HG02642 (cell line): Measurements from ENCODE around the gene NAXD.
A peak's percentile ranks its signal among the peaks of the same experiment; 100 is the strongest.
"Not testable (repeated sequence)": the region's sequence is repeated elsewhere in the genome, so short reads cannot be mapped to it uniquely, and the experiment has no call there.

Source experiments
- ATAC-seq: cut with Tn5 transposase; IDR thresholded peaks from one replicate; pipeline ENCODE4 v1.9.1; 2021; ENCODE audit warnings: mild to moderate bottlenecking; ENCODE audit not compliant: unreplicated experiment, poor library complexity

NAXD gene

DNA sequence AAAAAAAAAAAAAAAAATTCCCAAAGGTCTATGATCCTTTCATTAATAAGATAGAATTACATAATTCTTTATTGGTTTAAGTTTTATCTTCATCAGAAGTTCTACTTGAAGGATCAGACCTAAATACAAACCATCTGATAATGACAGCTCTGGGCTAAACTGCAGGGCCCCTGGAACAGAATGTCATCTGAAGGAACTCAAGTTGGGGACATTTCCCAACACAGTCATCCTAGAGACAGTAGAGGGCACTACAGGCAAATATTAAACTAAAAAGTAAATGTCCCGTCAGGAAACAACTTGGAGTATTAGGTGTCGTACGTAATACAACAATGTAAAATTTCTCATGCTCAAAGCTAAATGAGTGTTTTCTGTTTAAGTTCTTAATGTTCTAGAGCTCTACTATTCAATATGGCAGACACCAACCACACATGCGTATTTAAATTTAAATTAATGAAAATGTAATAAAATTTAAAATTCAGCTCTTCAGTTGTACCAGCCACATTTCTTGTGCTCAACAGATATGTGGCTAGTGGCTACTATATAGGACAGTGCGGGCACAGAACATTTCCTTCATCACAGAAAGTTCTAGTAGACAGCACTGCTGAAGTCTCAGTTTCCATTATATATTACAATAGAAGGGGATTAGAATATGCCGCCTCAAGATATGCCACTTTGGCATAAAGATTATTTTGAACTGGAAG is 21.8 kb upstream of the NAXD start:
- peak; percentile 67 for ATAC-seq

DNA sequence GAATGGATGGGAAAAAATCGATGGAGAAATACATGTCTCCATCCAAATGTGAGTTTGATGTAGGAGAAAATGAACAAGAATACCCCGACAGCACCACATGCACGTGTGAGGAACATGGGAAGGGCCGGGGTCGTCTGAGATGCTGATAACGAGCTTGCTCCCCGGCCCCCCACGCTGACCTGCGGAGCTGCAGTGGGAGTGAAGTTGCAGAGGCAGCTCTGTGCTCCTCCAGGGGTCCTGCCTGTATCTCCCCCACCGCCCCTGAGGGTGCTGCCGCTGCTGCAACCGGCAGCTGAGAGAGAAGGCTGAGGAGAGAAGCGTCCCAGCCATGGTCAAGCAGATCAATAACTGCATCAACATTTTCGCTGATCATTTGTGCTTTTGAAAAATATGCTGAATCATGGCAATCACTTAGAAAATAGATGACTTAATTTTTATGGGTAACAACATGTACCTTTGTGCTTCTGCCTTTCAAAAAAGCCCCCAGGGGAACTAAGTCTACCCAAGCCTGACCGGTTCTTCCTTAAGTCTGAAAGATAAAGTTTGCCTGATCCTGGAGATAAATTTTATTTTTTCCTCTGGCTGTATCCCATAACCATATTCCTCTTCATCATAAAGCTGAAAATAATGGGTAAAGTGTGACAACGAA is 18.2 kb upstream of the NAXD start:
- no peak for ATAC-seq

DNA sequence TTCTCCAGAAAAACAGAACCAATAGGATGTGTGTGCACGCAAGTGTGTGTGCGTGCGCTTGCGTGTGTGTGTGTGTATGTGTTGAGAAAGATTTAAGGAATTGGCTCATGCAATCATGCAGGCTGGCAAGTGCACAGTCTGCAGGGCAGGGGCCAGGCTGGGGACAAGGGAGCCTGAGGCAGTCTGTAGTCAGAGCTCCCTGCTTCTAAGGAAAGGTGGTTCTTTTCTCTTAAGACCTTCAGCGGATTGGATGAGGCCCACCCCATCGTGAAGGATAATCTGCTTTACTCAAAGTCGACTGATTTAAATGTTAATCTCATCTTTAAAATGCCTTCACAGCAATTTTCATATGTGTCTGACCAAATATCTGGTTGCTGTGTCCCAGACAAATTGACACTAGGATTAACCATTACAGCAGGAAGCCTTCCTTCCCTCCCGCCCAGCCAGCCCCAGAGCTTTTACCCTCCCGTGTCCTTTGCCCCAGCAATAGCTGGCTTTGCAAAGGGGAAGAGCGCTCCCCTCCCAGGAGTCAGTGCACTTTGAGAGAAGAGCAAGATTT is 15.0 kb upstream of the NAXD start:
- ATAC-seq, result no peak

DNA sequence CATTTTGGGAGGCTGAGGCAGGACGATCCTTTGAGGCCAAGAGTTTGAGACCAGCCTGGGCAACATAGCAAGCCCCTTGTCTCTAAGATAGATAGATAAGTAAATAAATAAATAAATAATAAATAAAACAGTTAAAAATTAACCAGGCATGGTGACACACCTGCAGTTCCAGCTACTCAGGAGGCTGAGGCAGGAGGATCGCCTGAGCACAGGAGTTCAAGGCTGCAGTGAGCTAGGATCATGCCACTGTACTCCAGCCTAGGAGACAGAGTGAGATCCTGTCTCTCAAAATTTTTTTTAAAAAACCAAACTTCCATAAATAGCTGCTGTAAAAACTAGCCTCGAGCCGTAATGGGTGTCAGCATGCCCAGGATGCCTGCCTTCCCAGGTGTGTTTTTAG is 14.4 kb upstream of the NAXD start:
- ATAC-seq, result no peak

DNA sequence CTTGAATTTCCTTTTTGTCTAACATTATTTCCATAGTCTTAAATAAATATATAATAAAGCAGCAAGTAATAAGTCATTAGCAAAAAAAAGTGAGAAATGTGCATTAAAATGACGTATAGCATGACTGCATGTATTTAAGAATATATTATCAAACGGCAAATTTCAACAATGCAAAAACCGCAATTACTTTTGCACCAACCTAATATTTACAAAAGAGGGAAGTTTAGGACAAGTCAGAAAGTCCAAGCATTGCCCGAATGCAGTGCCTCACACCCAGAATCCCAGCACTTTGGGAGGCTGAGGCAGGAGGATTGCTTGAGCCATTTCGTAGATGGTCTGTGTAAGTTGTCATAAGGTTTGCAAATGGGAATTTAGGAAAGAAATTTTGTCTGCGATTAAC is 10.2 kb upstream of the NAXD start:
- no peak for ATAC-seq

DNA sequence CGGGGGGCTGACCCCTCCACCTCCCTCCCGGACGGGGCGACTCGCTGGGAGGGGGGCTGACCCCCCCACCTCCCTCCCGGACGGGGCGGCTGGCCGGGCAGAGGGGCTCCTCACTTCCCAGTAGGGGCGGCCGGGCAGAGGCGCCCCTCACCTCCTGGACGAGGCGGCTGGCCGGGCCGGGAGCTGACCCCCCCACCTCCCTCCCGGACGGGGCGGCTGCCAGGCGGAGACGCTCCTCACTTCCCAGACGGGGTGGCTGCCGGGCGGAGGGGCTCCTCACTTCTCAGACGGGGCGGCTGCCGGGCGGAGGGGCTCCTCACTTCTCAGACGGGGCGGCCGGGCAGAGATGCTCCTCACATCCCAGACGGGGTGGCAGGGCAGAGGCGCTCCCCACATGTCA is 9.1 kb upstream of the NAXD start:
- not testable (repeated sequence) for ATAC-seq

DNA sequence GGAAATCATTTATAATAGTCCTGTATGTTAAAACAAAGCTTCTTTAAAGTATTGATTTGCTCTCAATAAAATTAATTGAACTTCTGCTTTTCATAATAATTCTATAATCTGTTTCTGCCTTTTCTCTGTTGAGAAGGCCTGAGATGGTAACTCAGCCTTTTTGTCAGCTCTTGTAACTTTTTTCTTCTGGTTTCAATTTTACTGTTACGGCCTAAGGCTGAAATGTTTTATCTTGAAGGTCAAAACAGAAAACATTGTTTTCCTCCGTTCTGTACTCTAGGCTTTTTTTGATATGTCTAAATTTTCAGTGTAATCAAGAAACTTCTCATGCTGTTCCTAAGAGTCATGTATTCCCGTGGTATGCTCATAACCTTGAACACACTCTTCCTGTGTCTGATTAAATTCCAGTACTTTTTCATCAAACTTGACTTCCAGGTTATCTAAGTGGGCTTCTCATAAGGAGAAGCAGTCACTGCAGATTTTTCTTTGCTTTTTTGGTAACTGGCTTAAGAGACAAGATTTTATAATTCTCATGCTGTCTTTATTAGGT is 7.6 kb upstream of the NAXD start:
- no peak for ATAC-seq

DNA sequence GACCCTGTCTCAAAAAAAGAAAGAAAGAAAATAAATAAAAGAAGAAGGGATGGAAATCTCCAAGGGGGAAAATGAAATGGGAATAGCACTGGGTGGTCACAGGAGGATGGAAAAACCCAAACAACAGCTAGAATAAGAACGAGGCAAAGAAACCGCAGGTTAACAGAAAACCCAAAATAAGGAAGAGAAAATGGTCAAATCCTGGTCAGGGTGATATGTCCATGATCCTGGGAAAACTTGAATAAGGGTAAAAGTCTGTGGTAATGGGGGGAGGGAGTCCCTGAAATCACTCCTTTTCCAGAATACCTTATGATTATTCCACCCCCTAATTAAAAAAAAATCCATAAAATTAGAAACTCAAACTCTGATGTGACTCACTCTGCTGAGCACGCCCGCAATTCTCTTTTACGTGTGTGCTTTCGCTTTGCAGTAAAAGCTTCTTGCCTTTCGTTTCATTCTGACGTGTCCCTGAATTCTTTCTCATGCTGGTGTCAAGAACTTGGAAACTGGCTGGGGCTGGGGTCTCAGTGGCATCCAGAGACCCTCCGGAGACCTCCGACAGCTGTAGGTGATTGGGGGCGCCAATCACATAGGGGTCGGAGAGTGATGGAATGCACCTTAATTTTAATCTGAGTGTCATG is 4.3 kb upstream of the NAXD start:
- no peak for ATAC-seq

DNA sequence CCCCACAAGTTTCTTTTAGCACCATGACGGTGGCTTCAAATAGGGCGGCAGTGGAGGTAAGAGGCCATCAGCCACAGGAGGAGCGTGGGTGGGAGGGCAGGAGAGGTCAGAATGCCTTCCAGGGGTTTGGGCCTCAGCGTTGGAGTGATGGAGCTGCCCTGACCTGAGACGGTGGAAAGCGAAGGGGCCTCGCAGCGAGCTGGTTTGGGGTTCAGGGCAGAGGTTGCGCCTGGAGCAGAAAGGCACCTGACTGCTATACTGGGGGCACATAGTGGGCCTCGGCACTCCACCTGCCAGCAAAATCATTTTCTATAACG is 382 bp upstream of the NAXD start:
- ATAC-seq, result no peak

DNA sequence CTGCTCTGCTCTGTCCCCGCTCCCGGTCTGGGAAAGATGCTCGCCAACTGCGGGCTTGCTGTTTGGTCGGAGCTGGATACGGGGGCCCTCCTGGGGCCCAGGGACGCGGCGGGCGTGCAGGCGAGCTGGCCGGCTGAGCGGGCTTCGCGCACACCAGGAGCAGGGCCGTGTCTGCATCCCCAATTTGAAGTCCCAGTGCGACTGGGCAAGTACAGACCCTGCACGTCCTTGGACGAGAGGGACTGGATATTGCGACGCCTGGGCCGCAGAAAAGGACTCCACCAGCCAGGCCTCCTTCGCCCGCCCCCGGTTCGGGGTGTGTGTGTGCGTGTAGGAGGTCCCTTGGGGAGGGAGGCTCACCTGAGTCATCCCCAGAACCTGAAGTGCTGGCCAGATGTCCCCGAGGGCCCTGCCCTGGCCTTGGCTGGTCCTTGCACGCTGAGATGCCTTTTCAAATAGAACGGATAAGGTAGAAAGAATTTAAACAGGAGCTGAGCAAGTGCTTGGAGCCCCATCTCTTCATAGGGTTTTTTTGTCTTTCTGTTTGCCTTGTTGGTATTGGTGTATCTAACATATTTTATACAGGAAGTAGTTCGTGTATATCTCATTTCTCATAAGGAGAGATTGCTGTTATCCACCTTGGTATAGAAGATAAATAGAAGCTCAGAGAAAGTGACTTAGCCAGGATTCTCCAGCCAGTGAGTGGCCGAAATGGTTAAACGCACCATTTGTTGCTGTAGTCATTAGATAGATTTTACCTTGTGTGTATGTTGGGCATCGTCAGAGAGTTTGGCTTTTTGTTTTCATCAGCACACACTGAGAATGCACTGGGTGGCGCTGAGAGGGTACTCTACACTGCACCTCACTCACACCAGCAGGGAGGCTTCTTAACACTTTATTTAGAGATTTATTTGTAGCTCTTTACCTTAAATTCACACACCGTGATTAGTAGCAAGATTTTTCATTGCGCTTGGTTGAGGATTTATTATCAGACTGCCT is 1.1 kb downstream of the NAXD start:
- ATAC-seq, result peak; percentile 49

DNA sequence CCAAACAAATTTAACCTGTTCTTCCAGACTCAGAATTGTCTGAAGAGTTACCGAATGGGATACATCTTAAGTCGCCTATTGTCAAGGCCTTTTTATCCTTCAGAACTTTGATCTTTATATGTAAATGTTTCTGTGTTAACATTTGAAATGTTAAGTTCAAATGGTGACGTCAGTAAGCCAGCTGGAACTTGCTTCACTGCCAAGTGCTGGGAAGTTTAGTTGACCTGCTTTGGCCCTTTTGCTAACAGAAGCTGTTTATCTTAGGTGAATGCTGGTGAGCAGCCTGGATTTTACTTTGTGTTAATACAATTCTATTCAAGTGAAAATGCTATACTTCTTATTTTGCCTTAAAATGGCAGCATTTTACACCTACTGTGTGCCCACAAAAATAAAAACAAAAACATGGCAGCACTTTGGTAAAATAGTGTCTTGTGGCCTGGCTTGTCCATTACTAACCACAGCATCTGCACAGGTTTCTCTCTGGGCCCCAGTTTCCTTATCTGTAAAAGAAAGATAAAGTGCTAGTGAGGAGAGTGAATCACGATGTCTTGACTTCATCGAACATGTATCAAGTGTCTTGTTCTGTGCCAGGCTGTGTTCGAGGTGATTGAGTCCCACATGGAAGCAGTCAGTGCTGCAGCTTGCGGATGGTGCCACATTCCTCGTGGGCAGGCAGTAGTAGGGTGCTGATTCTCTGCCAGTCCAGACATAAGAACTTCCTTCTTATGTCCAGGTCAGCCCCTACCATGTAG is 2.2 kb downstream of the NAXD start:
- no peak for ATAC-seq

DNA sequence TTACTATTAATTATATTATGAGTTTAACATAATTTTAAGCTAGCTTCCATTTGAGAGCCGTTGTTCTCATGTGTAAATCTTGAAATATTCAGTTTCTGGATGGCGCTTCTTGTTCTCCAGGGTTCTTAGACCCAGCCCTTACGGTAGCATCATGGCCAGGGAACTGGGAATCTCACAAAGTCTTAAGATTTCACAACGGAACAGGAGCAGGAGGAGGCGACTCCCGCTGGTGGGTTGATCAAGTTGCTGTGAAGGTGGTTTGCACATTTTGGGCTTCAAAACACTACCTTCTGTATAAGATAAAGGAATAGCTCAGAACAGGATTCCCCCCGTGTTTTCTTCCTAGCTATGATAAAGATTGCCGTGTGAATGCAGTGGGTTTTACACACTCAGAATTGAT is 2.8 kb downstream of the NAXD start:
- ATAC-seq, result no peak

DNA sequence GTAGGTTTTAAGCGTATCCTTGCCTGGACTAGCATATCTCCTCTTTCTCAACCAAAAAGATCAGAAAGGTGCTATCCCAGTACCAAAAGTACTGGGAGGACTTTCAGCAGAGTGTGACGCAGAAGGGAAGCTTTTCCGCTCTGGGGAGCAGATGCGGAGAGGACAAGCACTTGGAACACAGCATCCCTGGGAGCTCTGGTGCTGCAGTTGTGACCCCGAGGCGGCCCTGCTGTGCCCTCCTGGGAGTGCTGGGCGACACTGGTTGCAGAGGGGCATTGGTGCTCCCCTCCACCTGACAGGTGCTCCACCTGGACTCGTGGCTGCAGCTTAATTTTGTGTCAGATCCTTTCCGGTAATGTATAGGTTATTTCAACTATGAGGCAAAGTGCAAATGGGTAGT is 3.4 kb downstream of the NAXD start:
- no peak for ATAC-seq

DNA sequence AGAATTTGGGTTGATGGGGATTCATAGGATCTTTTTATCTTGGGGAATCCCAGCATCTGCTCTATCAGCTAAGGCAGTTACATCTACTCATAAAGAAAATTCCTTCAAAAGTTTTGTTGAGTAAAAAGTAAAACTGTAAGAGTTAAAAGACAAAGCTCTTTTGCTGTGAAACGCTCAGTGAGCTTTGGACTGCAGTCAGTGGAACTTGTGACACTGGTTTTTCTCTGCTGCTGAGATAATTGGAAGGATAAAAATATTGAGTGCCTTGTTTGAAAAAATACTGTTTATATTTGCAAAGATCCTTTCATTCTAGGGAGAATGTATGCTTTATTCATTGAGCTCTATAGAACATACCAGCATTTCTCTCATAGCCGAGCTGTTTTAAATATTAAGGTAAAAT is 5.3 kb downstream of the NAXD start:
- no peak for ATAC-seq

DNA sequence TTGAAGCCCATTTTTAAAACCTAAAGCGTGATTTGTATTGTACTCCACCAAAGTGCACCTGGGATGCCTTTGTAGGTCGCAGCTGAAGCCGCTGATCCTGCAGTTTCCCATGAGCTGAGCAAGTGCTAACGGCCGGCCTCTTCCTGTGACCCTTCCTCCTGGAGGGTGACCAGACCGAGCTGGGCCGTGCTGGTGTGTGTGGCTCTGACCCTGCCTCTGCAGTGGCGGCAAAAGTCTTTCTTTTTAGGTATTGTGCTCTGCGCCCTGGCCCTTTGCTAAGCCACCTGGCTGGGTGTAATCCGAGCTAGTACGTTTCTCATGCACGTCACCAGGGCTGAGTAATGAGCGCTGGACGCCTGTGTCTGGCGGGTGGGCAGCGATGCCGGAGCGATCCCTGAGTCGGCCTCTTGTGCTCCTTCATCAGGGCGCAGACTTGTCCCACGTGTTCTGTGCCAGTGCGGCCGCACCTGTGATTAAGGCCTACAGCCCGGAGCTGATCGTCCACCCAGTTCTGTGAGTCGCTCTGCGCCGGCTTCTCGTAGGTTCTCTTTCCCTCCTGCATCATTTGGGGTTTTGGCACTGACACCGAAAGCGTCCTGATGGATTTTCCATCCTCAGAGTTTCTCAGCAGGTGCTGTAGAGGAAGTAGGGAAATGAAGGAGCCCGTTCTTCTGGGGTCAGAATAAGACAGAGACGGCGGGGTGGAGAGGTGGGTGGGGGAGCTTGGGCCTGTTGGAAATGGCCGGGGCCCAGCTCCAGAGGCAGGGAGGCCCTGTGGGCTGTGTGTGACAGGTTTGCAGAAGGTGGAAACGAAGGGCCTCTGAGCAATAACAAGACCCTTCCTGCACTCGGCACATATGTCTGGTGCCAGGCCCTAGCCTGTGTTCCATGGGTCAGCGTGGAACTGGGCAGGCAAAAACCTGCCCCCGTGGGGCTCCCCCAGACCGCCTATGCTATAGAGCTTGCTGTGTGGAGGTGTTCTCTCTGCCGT is 9.7 kb downstream of the NAXD start:
- no peak for ATAC-seq

DNA sequence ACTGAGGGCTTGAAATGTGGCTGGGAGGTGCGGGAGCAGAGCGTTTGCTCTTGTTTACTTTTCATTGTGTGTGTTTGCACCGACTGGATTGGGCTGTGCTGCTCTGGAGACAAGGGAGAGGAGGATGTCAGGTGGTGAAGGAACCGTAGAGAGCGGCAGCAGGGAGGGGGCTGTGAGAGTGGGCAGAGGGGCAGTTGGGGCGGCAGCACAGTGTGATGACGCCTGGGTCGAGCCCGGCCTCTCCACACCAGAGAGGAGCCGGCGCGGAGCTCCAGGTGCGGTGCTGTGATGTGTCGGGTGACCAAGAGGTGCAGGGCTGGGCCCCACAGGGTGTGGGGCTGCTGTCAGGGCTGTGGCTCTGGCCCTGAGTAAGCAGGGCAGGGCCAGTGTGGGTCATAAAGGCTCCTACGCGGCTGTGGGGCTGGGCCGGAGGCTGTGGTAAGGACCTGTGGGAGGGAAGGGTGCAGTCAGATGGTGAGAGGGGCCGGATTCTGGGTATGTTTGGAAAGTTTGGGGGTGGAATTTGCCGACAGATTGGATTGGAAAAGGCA is 10.5 kb downstream of the NAXD start:
- ATAC-seq, result no peak

DNA sequence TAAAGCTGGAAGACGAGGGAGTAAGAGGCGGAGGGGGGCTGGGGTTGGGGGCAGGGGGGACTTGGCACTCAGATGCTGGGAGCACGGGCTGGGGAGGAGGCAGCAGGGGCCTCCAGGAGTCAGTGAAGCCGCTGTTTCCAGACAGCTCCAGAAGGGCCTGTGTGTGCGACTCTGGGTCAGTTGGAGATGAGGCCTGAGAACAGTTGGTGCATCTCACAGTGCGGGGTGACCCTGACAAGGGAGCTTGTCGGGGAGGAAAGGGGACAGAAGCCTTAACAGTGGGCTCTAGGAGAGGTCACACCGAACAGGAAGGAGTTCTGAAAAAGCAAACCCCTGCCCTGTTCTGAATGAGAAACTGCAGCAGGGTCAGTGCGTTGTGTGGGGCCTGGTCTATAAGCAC is 11.2 kb downstream of the NAXD start:
- no peak for ATAC-seq

DNA sequence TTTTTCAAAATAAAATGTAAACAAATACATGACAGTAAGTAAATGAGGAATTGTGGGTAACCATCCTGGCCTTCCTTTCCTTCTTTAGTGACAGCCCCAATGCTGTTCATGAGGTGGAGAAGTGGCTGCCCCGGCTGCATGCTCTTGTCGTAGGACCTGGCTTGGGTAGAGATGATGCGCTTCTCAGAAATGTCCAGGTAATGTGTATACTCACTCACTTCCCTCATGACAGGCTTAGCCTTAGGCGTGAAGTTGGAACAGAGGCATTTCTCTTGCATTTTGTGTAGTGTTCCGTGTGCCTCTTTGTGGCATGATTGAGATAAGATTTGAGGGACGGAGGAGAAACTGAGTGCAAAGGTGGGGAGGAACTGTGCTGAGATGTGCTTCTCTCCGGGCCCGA is 12.0 kb downstream of the NAXD start:
- ATAC-seq, result no peak
